ENCODE data around the gene SURF4. TPM values are rescaled to one million over a fixed set of nuclear protein-coding genes. Genes with fewer than 3 reads are reported as not detected.
A peak's percentile ranks its signal among the peaks of the same experiment; 100 is the strongest.

SURF4 gene
- total and polyA plus RNA-seq, 2 donors from 2014 or later, result 121 to 138 TPM

DNA sequence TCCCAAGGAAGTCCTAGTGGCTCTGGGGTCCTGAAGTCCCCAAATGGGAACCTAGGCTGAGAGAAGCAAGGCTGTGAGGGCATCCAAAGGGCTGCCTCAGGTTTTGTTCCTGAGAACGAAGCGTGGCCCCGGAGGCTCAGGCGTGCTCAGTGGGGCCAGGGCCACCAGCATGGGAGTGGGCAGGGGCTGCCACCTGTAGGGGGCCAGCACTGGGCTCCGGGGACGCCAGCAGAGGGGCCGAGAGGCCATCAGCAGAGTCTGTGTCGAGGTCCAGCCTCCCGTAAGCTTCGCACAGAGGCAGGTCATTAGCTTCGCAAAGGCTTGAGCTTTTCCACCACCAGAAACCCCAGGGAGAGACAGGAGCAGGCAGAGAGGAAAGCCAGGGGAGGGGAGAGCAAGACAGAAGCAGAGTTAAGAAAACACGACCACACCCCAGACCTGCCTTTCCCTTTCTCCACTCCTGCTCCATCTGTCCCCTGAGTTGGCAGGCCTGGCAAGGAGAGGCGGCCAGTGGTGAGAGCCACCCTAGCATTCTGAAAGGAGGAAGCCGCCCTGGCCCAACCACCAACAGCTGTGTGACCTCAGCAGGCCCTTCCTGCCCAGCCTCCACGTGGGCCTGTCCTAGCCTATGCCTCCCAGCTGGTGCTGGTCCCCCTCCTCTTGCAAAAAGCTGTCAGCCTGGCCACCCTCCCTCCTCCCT, 34.3 kb downstream of the SURF4 start:
- Histone ChIP-seq H3K4me1 (ENCODE audit: control insufficient read depth in 2 of 3, insufficient read depth in 2 of 3, low read depth in 1 of 3, low read length in 3 of 3) (peaks cover 0 to 9% (median 2%) of the 10 kb centered on the region in 3 donors), H3K27ac (ENCODE audit: low read depth in 2 of 2, low read length in 2 of 2) (no peak overlapping the region), H3K27me3 (ENCODE audit: control insufficient read depth, insufficient read depth, low read length) (no peaks in the 10 kb centered on the region), H3K9me3 (ENCODE audit: control insufficient read depth in 2 of 3, insufficient read depth in 1 of 3, low read length in 3 of 3) (no peaks in the 10 kb centered on the region), H3K9ac (ENCODE audit: low read length in 3 of 3) (no peak overlapping the region), H3K36me3 (ENCODE audit: control insufficient read depth in 2 of 3, insufficient read depth in 3 of 3, low read length in 3 of 3) (peaks cover 0 to 26% (median 11%) of the 10 kb centered on the region in 3 donors), H3K4me3 (ENCODE audit: low read length in 3 of 3) (no peak overlapping the region)
- FAIRE-seq (no peak), DNase-seq (peak in 1 of 5 donors; percentile 82)
- intact Hi-C loops (cut with DNase I), result no loop called here
- TF ChIP-seq, protein P1, sequence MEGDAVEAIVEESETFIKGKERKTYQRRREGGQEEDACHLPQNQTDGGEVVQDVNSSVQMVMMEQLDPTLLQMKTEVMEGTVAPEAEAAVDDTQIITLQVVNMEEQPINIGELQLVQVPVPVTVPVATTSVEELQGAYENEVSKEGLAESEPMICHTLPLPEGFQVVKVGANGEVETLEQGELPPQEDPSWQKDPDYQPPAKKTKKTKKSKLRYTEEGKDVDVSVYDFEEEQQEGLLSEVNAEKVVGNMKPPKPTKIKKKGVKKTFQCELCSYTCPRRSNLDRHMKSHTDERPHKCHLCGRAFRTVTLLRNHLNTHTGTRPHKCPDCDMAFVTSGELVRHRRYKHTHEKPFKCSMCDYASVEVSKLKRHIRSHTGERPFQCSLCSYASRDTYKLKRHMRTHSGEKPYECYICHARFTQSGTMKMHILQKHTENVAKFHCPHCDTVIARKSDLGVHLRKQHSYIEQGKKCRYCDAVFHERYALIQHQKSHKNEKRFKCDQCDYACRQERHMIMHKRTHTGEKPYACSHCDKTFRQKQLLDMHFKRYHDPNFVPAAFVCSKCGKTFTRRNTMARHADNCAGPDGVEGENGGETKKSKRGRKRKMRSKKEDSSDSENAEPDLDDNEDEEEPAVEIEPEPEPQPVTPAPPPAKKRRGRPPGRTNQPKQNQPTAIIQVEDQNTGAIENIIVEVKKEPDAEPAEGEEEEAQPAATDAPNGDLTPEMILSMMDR (IDR thresholded peaks at IDR 0.05; ENCODE audit: borderline replicate concordance, extremely low read depth, insufficient read depth), result no peak

DNA sequence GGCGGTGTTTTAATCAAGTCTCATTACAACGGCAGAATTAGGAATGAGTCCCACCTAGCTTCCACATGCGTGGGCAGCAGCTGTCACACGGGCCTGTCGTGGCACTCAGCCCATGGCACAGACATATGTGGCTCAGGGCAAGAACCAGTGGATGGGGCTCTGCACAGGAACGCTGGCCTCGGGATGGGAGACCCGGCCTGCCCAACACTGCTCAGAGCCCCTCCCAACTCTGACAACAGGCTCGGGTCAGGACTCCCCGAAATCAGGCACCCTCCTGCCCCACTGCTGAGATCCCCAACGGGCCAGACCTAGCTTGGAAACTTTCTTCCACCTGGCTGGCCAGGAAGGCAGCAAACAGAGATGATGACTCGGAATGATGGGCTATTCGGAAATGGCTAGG, 34.9 kb downstream of the SURF4 start:
- Histone ChIP-seq H3K9me3 (ENCODE audit: control insufficient read depth in 2 of 3, insufficient read depth in 1 of 3, low read length in 3 of 3) (no peaks in the 10 kb centered on the region), H3K9ac (ENCODE audit: low read length in 3 of 3) (no peak overlapping the region), H3K4me3 (ENCODE audit: low read length in 3 of 3) (no peak overlapping the region), H3K36me3 (ENCODE audit: control insufficient read depth in 2 of 3, insufficient read depth in 3 of 3, low read length in 3 of 3) (peaks cover 0 to 26% (median 11%) of the 10 kb centered on the region in 3 donors), H3K27me3 (ENCODE audit: control insufficient read depth, insufficient read depth, low read length) (no peaks in the 10 kb centered on the region), H3K27ac (ENCODE audit: low read depth in 2 of 2, low read length in 2 of 2) (no peak overlapping the region), H3K4me1 (ENCODE audit: control insufficient read depth in 2 of 3, insufficient read depth in 2 of 3, low read depth in 1 of 3, low read length in 3 of 3) (peaks cover 0 to 10% (median 0%) of the 10 kb centered on the region in 3 donors)
- peak in 1 of 5 donors; percentile 57 for DNase-seq
- intact Hi-C loops (cut with DNase I), result no loop called here
- TF ChIP-seq, protein P1 (IDR thresholded peaks at IDR 0.05; ENCODE audit: borderline replicate concordance, extremely low read depth, insufficient read depth), result no peak
- no peak for FAIRE-seq

DNA sequence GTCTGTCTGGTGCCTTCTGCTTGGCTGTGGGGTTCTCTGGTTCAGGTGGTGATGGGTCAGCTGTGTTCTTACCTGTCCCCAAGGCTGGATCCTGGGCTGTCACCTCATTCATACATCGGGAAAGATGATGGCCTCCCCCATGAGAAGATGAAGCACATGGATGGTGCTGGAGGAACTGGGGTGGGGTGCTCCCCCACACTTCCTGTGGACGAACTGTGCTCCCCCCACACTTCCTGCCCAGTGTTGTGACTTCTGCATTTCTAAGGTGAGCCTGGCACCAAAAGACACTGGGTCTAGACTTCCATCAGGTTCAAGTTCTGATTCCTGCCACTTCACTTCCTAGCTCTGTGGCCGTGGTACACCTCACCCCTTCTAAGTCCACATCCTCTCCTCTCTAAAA, 35.6 kb downstream of the SURF4 start:
- Histone ChIP-seq H3K27me3 (ENCODE audit: control insufficient read depth, insufficient read depth, low read length) (no peaks in the 10 kb centered on the region), H3K9me3 (ENCODE audit: control insufficient read depth in 2 of 3, insufficient read depth in 1 of 3, low read length in 3 of 3) (no peaks in the 10 kb centered on the region), H3K36me3 (ENCODE audit: control insufficient read depth in 2 of 3, insufficient read depth in 3 of 3, low read length in 3 of 3) (peaks cover 0 to 21% (median 8%) of the 10 kb centered on the region in 3 donors), H3K27ac (ENCODE audit: low read depth in 2 of 2, low read length in 2 of 2) (no peak overlapping the region), H3K4me1 (ENCODE audit: control insufficient read depth in 2 of 3, insufficient read depth in 2 of 3, low read depth in 1 of 3, low read length in 3 of 3) (peaks cover 0 to 8% (median 0%) of the 10 kb centered on the region in 3 donors), H3K4me3 (ENCODE audit: low read length in 3 of 3) (no peak overlapping the region), H3K9ac (ENCODE audit: low read length in 3 of 3) (no peak overlapping the region)
- DNase-seq (peak in 1 of 5 donors; percentile 54), FAIRE-seq (no peak)
- intact Hi-C loops (cut with DNase I), result no loop called here
- TF ChIP-seq, protein P1 (IDR thresholded peaks at IDR 0.05; ENCODE audit: borderline replicate concordance, extremely low read depth, insufficient read depth), result no peak
